ENCODE measurements around the gene ANKRD35.

Gene ANKRD35

DNA sequence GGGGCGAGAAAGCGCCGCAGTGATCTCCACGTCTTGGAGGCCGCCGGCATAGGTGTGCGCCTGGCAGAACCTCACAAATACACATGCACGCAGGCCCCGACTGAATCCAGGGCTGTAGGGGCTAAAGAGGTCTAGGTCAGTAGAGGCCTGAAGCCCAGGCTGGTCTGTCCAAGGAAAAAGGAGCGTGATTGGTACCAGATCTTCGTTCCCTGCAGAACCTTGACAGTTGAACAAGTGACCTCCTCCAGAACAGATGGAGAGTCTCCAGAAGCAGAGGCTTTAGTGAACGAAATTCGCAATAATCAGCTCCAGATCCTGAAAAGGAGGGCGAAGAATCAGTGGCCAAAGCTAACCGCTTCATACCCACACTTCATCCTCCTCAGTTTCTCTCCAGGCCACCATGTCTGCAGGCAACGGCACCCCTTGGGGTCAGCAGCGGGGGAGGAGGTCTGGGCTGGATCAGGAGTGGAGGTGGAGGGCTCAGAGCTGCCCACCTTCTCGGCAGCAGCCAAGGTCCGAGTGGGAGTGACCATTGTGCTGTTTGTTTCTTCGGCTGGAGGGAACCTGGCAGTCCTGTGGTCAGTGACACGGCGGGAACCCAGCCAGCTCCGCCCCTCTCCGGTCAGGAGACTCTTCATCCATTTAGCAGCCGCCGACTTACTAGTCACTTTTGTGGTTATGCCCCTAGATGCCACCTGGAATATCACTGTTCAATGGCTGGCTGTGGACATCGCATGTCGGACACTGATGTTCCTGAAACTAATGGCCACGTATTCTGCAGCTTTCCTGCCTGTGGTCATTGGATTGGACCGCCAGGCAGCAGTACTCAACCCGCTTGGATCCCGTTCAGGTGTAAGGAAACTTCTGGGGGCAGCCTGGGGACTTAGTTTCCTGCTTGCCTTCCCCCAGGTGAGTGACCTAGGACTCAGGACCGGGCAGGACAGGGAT, 33.6 kb upstream of the ANKRD35 start:
- no peak for TF ChIP-seq CTCF (IDR thresholded peaks at IDR 0.05; ENCODE audit: extremely low read depth, insufficient read depth, missing control alignments)
- peak; percentile 31 for DNase-seq (ENCODE audit: low spot score)
- in situ Hi-C loops (cut with MboI; ENCODE audit: low pct_unique_long_range_greater_than_20kb, low sequenced_read_pairs, unreplicated experiment): no loop called here

- in situ Hi-C loops (cut with MboI; ENCODE audit: low pct_unique_long_range_greater_than_20kb, low sequenced_read_pairs, unreplicated experiment): no loop called here
- TF ChIP-seq CTCF (IDR thresholded peaks at IDR 0.05; ENCODE audit: extremely low read depth, insufficient read depth, missing control alignments): no peak
- DNase-seq (ENCODE audit: low spot score): peak; percentile 89
Observed at GRCh38 chr1:145918144-145918991, 32.7 kb upstream of the ANKRD35 start, which contains the start of gene PEX11B. TSS of gene PEX11B (minus strand) at chr1:145918717. CDS start at chr1:145918688, 29 bp downstream.

DNA sequence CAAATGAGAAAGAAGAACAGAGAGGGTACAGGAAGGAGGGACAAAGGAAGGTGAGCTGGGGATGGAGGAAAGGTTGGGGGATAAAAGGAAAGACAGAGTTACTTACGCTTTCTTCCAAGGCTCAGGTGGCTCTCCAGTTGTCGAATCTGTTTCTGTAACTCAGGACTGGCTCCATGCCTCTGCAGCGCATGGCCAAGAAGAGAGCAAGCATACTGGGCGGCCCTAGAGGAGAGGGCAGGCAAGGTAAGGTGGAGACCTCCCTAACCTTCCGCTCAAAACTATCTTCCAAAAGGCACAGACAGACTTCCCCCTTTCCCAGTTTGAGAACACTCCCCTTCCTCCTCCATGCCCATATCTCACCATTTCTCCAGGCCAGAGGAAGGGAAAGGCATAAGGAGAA, 31.9 kb upstream of the ANKRD35 start:
- DNase-seq (ENCODE audit: low spot score): no peak
- TF ChIP-seq CTCF (IDR thresholded peaks at IDR 0.05; ENCODE audit: extremely low read depth, insufficient read depth, missing control alignments): no peak
- in situ Hi-C loops (cut with MboI; ENCODE audit: low pct_unique_long_range_greater_than_20kb, low sequenced_read_pairs, unreplicated experiment): no loop called here

- DNase-seq (ENCODE audit: low spot score): no peak
- TF ChIP-seq CTCF (IDR thresholded peaks at IDR 0.05; ENCODE audit: extremely low read depth, insufficient read depth, missing control alignments): no peak
- in situ Hi-C loops (cut with MboI; ENCODE audit: low pct_unique_long_range_greater_than_20kb, low sequenced_read_pairs, unreplicated experiment): no loop called here
Observed at GRCh38 chr1:145916745-145917144, 31.1 kb upstream of the ANKRD35 start.

GRCh38 chr1:145912128-145912641, 26.5 kb upstream of the ANKRD35 start:
- no peak for TF ChIP-seq CTCF (IDR thresholded peaks at IDR 0.05; ENCODE audit: extremely low read depth, insufficient read depth, missing control alignments)
- DNase-seq (ENCODE audit: low spot score): no peak
- in situ Hi-C loops (cut with MboI; ENCODE audit: low pct_unique_long_range_greater_than_20kb, low sequenced_read_pairs, unreplicated experiment): no loop called here

GRCh38 chr1:145908653-145909052, 23.0 kb upstream of the ANKRD35 start:
- in situ Hi-C loops (cut with MboI; ENCODE audit: low pct_unique_long_range_greater_than_20kb, low sequenced_read_pairs, unreplicated experiment): no loop called here
- no peak for DNase-seq (ENCODE audit: low spot score)
- no peak for TF ChIP-seq CTCF (IDR thresholded peaks at IDR 0.05; ENCODE audit: extremely low read depth, insufficient read depth, missing control alignments)
